SU-DHL-6 (cell line): ENCODE measurements around the gene GP9.

ENCODE experiments used
- H2AFZ ChIP-seq: fragments of 200-600 bp; sonication (generic); 2 replicates; pipeline ENCODE4 v1.6.1; 2014; ENCODE audit warnings: low read depth, mild to moderate bottlenecking, moderate library complexity, mixed read lengths, antibody characterized with exemption, low read length; ENCODE audit not compliant: severe bottlenecking
- H3F3A ChIP-seq: fragments of 200-600 bp; shearing (Covaris generic); 2 replicates; pipeline ENCODE4 v1.6.0; 2016; ENCODE audit warnings: antibody characterized with exemption, mild to moderate bottlenecking; ENCODE audit not compliant: insufficient read depth
- H3K27ac ChIP-seq: fragments of 200-600 bp; sonication (generic); 2 replicates; pipeline ENCODE4 v1.5.1; 2016; ENCODE audit warnings: low read depth, mild to moderate bottlenecking, low read length, moderate library complexity, mixed read lengths
- H3K27me3 ChIP-seq: fragments of 200-600 bp; sonication (generic), shearing (Covaris generic); 2 replicates; pipeline ENCODE4 v1.6.0; 2014; ENCODE audit warnings: mild to moderate bottlenecking, low read length
- H3K36me3 ChIP-seq: fragments of 200-600 bp; sonication (generic); 2 replicates; pipeline ENCODE4 v1.6.1; 2014; ENCODE audit warnings: mild to moderate bottlenecking, low read length, mixed read lengths
- H3K4me2 ChIP-seq: fragments of 300-600, 200-600 bp; shearing (Covaris generic), sonication (generic); 2 replicates; pipeline ENCODE4 v1.6.0; 2014; ENCODE audit warnings: low read length, low read depth, mild to moderate bottlenecking; ENCODE audit not compliant: poor library complexity, severe bottlenecking
- H3K4me3 ChIP-seq: fragments of 200-600 bp; sonication (generic); 2 replicates; pipeline ENCODE4 v1.5.1; 2014; ENCODE audit warnings: antibody characterized with exemption, low read length, mild to moderate bottlenecking, mixed read lengths; ENCODE audit not compliant: insufficient read depth, poor library complexity, severe bottlenecking
- H3K79me2 ChIP-seq: fragments of 200-600 bp; sonication (generic); 2 replicates; pipeline ENCODE4 v1.6.1; 2014; ENCODE audit warnings: mild to moderate bottlenecking, low read length, moderate library complexity; ENCODE audit not compliant: insufficient read depth
- H3K9ac ChIP-seq: fragments of 200-600 bp; sonication (generic); 2 replicates; pipeline ENCODE4 v1.7.0; 2014; ENCODE audit warnings: mild to moderate bottlenecking, low read length
- H3K9me2 ChIP-seq: fragments of 200-600 bp; sonication (generic); replicated peaks from 2 replicates; pipeline ENCODE4 v1.6.1; 2014; ENCODE audit warnings: low read length; ENCODE audit not compliant: insufficient read depth
- H3K9me3 ChIP-seq: fragments of 200-600 bp; sonication (generic); 2 replicates; pipeline ENCODE4 v1.6.1; 2014; ENCODE audit warnings: low read length, mixed read lengths; ENCODE audit not compliant: insufficient read depth
- H4K20me1 ChIP-seq: fragments of 200-600 bp; sonication (generic); 2 replicates; pipeline ENCODE4 v1.6.1; 2014; ENCODE audit warnings: low read depth, mild to moderate bottlenecking, antibody characterized with exemption, low read length, moderate library complexity, mixed read lengths
- CTCF ChIP-seq: fragments of 200-600 bp; sonication (generic); IDR thresholded peaks from one replicate; pipeline ENCODE4 v1.5.1; 2017; ENCODE audit warnings: antibody characterized with exemption, mild to moderate bottlenecking, low read length, moderate library complexity; ENCODE audit not compliant: insufficient read depth, poor library complexity, severe bottlenecking
- EZH2phosphoT487 ChIP-seq: fragments of 200-600 bp; sonication (generic), shearing (Covaris generic); conservative IDR thresholded peaks from 2 replicates; pipeline ENCODE4 v1.6.1; 2018; ENCODE audit warnings: mild to moderate bottlenecking, antibody characterized with exemption, low read length, moderate library complexity, mixed read lengths

The GP9 gene

DNA sequence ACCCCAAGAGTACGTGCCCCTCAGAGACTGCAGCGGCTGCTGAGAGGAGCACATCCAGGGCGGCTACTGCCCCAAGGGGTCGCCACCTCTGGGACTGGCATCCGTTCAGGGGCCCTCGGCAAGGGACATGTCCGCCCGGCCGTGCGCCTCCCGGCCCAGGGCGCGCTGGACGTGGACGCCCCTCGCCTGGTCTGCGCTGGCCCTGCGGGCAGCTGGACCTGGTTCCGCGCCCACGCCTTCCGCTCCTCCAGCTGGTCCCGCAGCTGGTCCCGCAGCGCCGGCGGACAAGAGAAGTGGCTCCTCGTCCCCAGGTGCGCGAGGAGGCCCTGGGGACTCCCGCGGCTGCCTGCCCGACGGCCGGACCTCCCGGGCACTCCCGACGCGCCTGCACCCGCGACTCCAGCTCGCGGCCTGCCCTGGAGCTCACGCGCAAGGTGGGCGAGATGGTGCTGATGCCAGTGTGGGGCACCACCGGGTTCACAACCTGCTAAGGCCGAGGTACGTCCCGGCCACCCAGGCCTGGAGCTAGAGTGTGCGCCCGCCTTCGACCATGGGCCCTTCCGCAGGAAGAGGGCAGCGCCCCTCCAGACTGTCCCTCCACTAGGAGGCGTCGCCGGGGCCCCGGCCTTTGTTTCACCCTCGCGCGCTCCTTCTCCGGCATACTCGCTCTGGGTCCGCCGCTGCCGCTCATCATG lies 14.4 kb upstream of the GP9 start:
- Histone ChIP-seq H3K9me2 (no peaks in the 10 kb centered on the region), H4K20me1 (no peaks in the 10 kb centered on the region), H3F3A (no peaks in the 10 kb centered on the region), H3K79me2 (no peaks in the 10 kb centered on the region), H2AFZ (no peak overlapping the region), H3K9me3 (no peaks in the 10 kb centered on the region), H3K27ac (no peak overlapping the region), H3K9ac (no peak overlapping the region), H3K36me3 (no peaks in the 10 kb centered on the region), H3K27me3 (0 out of 2 replicates have a peak, but pooled peaks cover 5% of the 10 kb centered on the region), H3K4me2 (no peak overlapping the region), H3K4me3 (no peak overlapping the region)
- TF ChIP-seq CTCF (no peak), EZH2phosphoT487 (no peak)

DNA sequence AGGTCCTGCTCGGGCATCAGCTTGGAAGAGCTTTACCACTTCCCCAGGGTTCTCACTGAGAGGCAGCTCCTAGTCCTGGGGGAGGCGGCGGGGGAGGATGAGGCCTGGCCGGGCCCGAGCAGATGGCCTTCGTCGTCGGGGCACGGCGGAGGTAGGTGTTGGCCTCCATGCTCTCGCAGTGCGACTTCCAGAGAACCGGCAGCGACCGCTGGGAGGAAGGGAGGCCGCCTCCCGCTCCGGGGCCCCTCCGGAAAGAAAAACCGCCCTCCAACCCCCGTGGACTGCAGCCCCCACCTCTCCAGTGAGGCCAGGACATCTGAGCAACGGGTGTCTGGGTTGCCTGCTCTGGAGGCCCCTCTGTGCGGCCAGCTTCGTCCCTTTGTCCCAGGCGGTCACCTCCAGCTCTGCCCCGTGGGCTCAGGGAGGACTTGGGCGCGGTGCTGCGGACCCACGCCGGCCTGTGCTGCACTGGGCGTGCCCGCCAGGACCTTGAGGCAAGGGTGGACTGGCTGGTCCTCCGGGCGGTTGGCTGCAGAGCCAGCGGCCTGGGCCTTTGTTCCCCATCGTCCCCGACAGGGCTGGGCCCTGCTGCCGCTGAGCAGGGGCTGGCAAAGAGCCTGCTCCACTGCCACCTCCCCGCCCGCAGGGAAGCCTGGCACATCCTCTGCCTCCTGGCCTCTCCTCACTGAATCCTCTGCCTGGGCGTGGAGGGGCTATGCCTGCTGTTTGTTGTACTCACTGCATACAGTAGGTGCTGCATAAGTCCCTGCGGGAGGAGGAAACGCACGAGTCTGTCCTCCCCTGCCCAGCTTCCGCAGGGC lies 13.6 kb upstream of the GP9 start:
- Histone ChIP-seq H3K9ac (no peak overlapping the region), H3K9me3 (no peaks in the 10 kb centered on the region), H2AFZ (no peak overlapping the region), H3F3A (no peaks in the 10 kb centered on the region), H3K27me3 (0 out of 2 replicates have a peak, but pooled peaks cover 2% of the 10 kb centered on the region), H3K36me3 (no peaks in the 10 kb centered on the region), H3K79me2 (no peaks in the 10 kb centered on the region), H3K27ac (no peak overlapping the region), H4K20me1 (no peaks in the 10 kb centered on the region), H3K4me3 (no peak overlapping the region), H3K9me2 (no peaks in the 10 kb centered on the region), H3K4me2 (no peak overlapping the region)
- no peak for TF ChIP-seq CTCF
- TF ChIP-seq EZH2phosphoT487, result no peak

- H3K36me3 ChIP-seq, result no peaks in the 10 kb centered on the region
- H2AFZ ChIP-seq, result no peak overlapping the region
- no peak overlapping the region for H3K4me3 ChIP-seq
- no peaks in the 10 kb centered on the region for H3K9me3 ChIP-seq
- H3K27ac ChIP-seq, result no peak overlapping the region
- no peaks in the 10 kb centered on the region for H4K20me1 ChIP-seq
- no peaks in the 10 kb centered on the region for H3K79me2 ChIP-seq
- no peak overlapping the region for H3K9ac ChIP-seq
- TF ChIP-seq EZH2phosphoT487, result no peak
- TF ChIP-seq CTCF, result no peak
- no peaks in the 10 kb centered on the region for H3F3A ChIP-seq
- H3K27me3 ChIP-seq, result no peaks in the 10 kb centered on the region
- no peak overlapping the region for H3K4me2 ChIP-seq
- H3K9me2 ChIP-seq, result no peaks in the 10 kb centered on the region
Measured at GRCh38 chr3:129047553-129047839, 13.1 kb upstream of the GP9 start.
